Peyer's patch (tissue), 4 donors: Measurements from ENCODE around the gene ENO3. TPM values are rescaled to one million over a fixed set of nuclear protein-coding genes. Genes with fewer than 3 reads are reported as not detected.
A peak's percentile ranks its signal among the peaks of the same experiment; 100 is the strongest.

Experiments
- DNase-seq, 3 donors: peaks; one replicate each; pipeline ENCODE4 v3.0.0-alpha.2; 2017 to 2019
- H3K27ac ChIP-seq, 4 donors: fragments of 200-600 bp; sonication (generic); one replicate each; pipeline ENCODE4 v1.5.1; 2016 to 2019
- H3K27me3 ChIP-seq, 2 donors: fragments of 200-600 bp; sonication (generic); one replicate each; pipeline ENCODE4 v1.5.1; 2019
- H3K36me3 ChIP-seq, 3 donors: fragments of 200-600 bp; sonication (generic); one replicate each; pipeline ENCODE4 v1.5.1; 2016 to 2019
- H3K4me1 ChIP-seq, 4 donors: fragments of 200-600 bp; sonication (generic); one replicate each; pipeline ENCODE4 v1.5.1; 2016 to 2019
- H3K4me3 ChIP-seq, 4 donors: fragments of 200-600 bp; sonication (generic); 1 replicate in 3 of 4; 2 replicates in 1 of 4; pipeline ENCODE4 v1.5.1; 2016 to 2019; ENCODE audit warnings: mild to moderate bottlenecking in 1 of 4
- H3K9me3 ChIP-seq, 4 donors: fragments of 200-600 bp; sonication (generic); one replicate each; pipeline ENCODE4 v1.5.1; 2016 to 2019; ENCODE audit warnings: mild to moderate bottlenecking in 1 of 4
- CTCF ChIP-seq, 6 experiments: fragments of 450-650 bp in 4 of 6; fragments of 200-600 bp in 2 of 6; sonication (generic) in 1 of 6; IDR thresholded peaks; one replicate each; pipeline ENCODE4 v1.5.1; 2017 to 2019; ENCODE audit warnings: antibody characterized with exemption in 6 of 6, mild to moderate bottlenecking in 3 of 6, moderate library complexity in 1 of 6
- POLR2A ChIP-seq, 2 donors: fragments of 450-650 bp; IDR thresholded peaks; one replicate each; pipeline ENCODE4 v1.5.1; 2017; ENCODE audit warnings: antibody characterized with exemption in 2 of 2, mild to moderate bottlenecking in 2 of 2, moderate library complexity in 2 of 2
- total RNA-seq, 4 donors: library from RNA; depleted of rRNA; stranded (reverse); fragments of >200 nt; gene quantifications; one replicate each; pipeline ENCODE4 v1.1.0, GENCODE V29; 2016

Gene ENO3
- total RNA-seq, 4 donors from 2014 or later, result 7.4 to 27.7 (median 20.6) TPM

GRCh38 chr17:4938688-4939545 is 12.0 kb upstream of the ENO3 start:
- Histone ChIP-seq H3K27me3 (no peaks in the 10 kb centered on the region), H3K4me3 (peak overlapping the region; percentile 62 to 89 (median 78)), H3K4me1 (peaks cover 0 to 57% (median 25%) of the 10 kb centered on the region in 4 donors), H3K36me3 (peaks cover 0 to 42% (median 0%) of the 10 kb centered on the region in 3 donors), H3K27ac (peak overlapping the region; percentile 85 to 97 (median 96)), H3K9me3 (no peaks in the 10 kb centered on the region)
- no peak for DNase-seq
- TF ChIP-seq CTCF (IDR thresholded peaks at IDR 0.05), result no peak
- no peak for TF ChIP-seq POLR2A (IDR thresholded peaks at IDR 0.05)

GRCh38 chr17:4939546-4939795 is 11.4 kb upstream of the ENO3 start:
- Histone ChIP-seq H3K4me1 (peaks cover 0 to 56% (median 23%) of the 10 kb centered on the region in 4 donors), H3K27ac (peak overlapping the region; percentile 85 to 97 (median 96)), H3K9me3 (no peaks in the 10 kb centered on the region), H3K36me3 (peaks cover 0 to 46% (median 0%) of the 10 kb centered on the region in 3 donors), H3K27me3 (no peaks in the 10 kb centered on the region), H3K4me3 (peak overlapping the region; percentile 62 to 89 (median 78))
- DNase-seq, result no peak
- TF ChIP-seq POLR2A (IDR thresholded peaks at IDR 0.05), result no peak
- TF ChIP-seq CTCF (IDR thresholded peaks at IDR 0.05), result no peak

GRCh38 chr17:4939796-4940554 is 10.9 kb upstream of the ENO3 start, which contains the start of the genes RNF167 and SLC25A11:
TSS of gene RNF167 (plus strand) at chr17:4940268. CDS start at chr17:4940910, 642 bp downstream.
TSS of gene SLC25A11 (minus strand) at chr17:4940046. CDS start at chr17:4939910, 136 bp downstream.
- Histone ChIP-seq H3K4me3 (peak within 1 kb of the TSS; percentile 62 to 89 (median 78)), H3K4me1 (peaks cover 0 to 57% (median 27%) of the 10 kb centered on the region in 4 donors), H3K36me3 (peaks cover 0 to 51% (median 0%) of the 10 kb centered on the region in 3 donors), H3K27ac (peak within 1 kb of the TSS; percentile 85 to 97 (median 96)), H3K27me3 (no peaks in the 10 kb centered on the region), H3K9me3 (no peaks in the 10 kb centered on the region)
- peak; percentile 95 to 98 (median 96) for DNase-seq
- peak in 2 of 6 experiments; percentile 2 to 15 for TF ChIP-seq CTCF (IDR thresholded peaks at IDR 0.05)
- TF ChIP-seq POLR2A (IDR thresholded peaks at IDR 0.05), result peak; percentile 73 to 83

GRCh38 chr17:4940555-4941318 is 10.2 kb upstream of the ENO3 start:
- Histone ChIP-seq H3K36me3 (peaks cover 0 to 58% (median 0%) of the 10 kb centered on the region in 3 donors), H3K27me3 (no peaks in the 10 kb centered on the region), H3K9me3 (no peaks in the 10 kb centered on the region), H3K4me1 (peaks cover 0 to 64% (median 34%) of the 10 kb centered on the region in 4 donors), H3K27ac (peak overlapping the region; percentile 85 to 97 (median 96)), H3K4me3 (peak overlapping the region; percentile 62 to 89 (median 78))
- no peak for TF ChIP-seq POLR2A (IDR thresholded peaks at IDR 0.05)
- TF ChIP-seq CTCF (IDR thresholded peaks at IDR 0.05), result no peak
- DNase-seq, result peak in 2 of 3 donors; percentile 68 to 86

GRCh38 chr17:4941319-4941610 is 9.7 kb upstream of the ENO3 start:
- H3K4me3 ChIP-seq, result peak overlapping the region; percentile 62 to 89 (median 78)
- H3K27me3 ChIP-seq, result no peaks in the 10 kb centered on the region
- TF ChIP-seq POLR2A (IDR thresholded peaks at IDR 0.05), result no peak
- TF ChIP-seq CTCF (IDR thresholded peaks at IDR 0.05), result no peak
- peak overlapping the region; percentile 85 to 97 (median 96) for H3K27ac ChIP-seq
- peaks cover 0 to 70% (median 39%) of the 10 kb centered on the region in 4 donors for H3K4me1 ChIP-seq
- DNase-seq, result no peak
- H3K9me3 ChIP-seq, result no peaks in the 10 kb centered on the region
- H3K36me3 ChIP-seq, result peaks cover 0 to 63% (median 0%) of the 10 kb centered on the region in 3 donors
